Stimulated activated CD8-positive, alpha-beta memory T cell treated with anti-CD3 and anti-CD28 coated beads, Interleukin-15, amount 100 ng/mL, for 48 hours (primary cell): ENCODE data around the gene RETREG1.

Source experiments
- DNase-seq, 2 donors: peaks; one replicate each; pipeline ENCODE4 v3.0.0-alpha.2; 2020; ENCODE audit warnings: low read depth in 2 of 2

RETREG1 gene

GRCh38 chr5:16585041-16585667 is 31.6 kb downstream of the RETREG1 start:
- DNase-seq: no peak

DNA sequence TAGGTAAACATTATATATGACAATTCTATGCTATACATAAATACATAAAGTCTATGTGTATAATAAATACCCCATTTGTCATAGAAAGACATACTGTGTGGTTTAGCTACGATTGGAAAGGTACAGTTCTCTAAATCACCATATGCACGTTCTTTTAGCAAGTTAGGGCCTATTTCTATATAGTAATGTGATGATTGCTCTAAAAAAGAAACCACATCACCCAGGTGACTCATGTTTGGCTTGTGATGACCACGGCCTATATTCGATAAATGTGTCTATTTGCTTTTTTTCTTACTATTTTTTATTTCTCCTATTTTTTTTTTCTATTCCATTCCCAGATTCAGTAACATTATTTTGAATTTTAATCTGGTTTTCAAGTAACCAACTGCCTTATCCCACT is 34.7 kb downstream of the RETREG1 start:
- DNase-seq: no peak

- no peak for DNase-seq
These were observed 36.4 kb downstream of the RETREG1 start for GRCh38 chr5:16580382-16580781.

DNA sequence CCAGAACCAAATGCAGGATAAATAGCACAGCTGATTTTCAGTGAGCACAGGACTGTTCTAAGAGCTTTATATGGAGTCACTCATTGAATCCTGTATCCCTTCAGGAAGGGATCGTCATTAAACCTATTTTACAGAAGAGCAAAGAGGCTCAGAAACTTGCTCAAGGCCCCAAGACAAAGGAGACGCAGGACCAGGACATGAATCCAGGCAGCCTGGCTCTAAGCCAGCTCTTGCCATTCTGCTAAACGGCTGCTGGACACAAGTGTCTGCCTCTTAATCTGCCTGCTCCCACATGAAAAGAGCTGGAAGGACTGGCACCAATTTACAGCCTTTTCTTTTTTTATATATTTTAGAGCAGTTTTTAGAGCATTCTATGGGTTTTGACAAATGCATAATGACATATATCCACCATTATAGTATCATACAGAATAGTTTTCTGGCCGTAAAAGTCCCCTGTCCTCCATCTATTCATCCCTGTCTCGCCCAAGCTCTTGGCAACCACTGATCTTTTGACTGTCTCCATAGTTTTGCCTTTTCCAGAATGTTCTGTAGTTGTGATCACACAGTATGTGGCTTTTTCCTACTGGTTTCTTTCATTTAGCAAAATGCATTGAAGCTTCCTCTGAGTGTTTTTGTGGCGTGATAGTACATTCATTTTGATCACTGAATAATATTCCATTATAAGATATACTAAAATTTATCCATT is 37.5 kb downstream of the RETREG1 start:
- DNase-seq: no peak

GRCh38 chr5:16578474-16578883 is 38.3 kb downstream of the RETREG1 start:
- no peak for DNase-seq

DNA sequence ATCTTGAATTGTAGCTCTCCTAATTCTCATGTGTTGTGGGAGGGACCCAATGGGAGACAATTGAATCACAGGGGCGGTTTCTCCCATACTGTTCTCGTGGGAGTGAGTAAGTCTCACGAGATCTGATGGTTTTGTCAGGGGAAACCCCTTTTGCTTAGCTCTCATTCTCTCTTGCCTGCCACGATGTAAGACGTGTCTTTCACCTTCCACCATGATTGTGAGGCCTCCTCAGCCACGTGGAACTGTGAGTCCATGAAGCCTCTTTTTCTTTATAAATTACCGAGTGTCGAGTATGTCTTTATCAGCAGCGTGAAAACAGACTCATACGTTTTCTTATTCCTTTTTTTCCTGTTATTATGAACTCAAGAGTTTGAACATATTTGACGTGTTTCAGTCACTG is 39.1 kb downstream of the RETREG1 start:
- no peak for DNase-seq

- no peak for DNase-seq
These were observed 41.7 kb downstream of the RETREG1 start for GRCh38 chr5:16574789-16575721.

DNA sequence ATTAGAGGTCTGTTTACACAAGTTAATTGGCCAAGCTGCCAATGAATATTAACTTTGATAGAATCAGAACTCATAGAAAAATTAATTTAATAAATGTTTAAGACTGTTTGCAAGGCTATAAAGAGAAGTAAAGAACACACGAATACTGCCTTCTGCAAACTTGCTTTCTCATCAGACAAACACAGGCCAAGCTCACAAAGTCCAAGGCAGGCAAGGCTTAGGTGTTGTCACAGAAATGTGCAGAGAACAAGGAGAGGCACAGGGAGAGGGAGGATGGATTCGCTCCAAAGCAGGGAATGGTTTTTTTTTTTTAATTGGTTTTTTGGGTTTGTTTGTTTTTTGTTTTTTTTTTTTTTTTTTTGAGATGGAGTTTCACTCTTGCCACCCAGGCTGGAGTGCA is 43.4 kb downstream of the RETREG1 start:
- DNase-seq: no peak

GRCh38 chr5:16572289-16573015 is 44.3 kb downstream of the RETREG1 start:
- DNase-seq: no peak

- DNase-seq: no peak
These were observed 45.8 kb downstream of the RETREG1 start for GRCh38 chr5:16571016-16571415.

- no peak for DNase-seq
These were observed 46.5 kb downstream of the RETREG1 start for GRCh38 chr5:16570121-16570815.

DNA sequence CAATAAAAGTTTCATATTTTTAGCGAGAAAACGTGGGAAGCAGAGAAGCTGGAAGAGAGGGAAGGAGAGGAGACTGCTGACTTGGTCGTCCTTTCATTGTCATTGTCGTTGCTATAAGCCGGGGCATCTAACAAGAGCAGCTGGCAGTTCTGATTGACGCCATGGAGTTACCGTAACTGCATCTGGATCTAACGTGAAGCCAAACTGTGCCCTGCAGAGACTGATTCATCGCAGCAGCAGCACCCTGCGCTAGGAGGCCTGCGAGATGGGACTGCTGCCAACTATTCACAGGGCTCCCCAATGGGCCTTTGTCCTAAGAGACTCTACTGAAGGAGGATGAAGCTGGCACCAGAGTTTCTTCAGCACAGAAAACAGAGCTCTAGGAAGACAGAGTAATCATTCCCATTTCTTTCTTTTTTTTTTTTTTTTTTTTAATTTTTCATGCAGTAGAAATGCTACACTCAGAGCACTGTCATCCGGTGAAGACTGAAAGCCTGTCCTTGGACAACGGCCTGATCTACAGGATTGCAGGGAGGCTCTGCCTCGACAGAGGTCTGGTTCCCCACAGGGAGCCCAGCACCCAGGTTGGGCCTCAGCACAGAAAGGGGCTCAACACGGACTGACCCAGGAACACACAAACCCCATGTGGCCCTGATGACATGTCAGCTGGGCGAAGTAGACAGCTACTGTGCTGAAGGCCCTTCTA is 47.8 kb downstream of the RETREG1 start:
- DNase-seq: no peak

DNA sequence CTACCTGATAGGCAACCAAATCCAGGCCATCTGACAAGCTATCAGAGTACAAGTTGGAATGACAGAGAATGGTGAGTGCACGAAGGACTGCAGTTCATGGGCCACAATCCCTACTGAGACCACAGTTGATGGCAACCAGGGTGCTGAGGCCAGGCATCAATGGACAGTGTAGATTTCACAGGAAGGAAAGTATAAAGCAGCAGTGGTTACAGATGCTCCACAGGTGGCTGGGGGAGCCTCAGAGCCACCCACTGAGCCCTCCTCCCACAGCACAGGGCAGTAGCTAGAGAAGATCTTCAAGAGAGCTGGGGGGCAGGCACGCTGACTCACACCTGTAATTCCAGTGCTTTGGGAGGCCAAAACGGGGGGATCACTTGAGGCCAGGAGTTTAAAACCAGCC is 49.4 kb downstream of the RETREG1 start:
- DNase-seq: no peak

DNA sequence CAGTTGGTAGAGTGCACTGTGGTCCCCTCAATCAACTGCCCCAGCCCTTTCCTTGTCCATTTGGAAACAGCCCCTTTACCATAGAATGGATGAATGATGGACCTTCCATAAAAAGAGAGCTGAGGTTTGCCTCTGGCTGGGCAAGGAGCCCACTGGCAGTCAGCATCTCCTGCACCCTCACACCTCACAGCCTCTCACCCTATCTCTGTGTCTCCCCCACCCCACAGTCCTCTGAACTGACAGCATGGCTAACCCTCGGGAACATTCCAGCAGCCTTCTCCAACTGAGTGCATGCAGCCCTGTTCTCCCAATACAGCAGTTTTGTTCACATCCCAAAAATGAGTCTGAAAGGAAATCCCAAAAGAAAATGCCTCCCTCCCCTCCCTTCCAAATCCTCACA is 51.7 kb downstream of the RETREG1 start:
- DNase-seq: no peak

- no peak for DNase-seq
These were observed 52.4 kb downstream of the RETREG1 start for GRCh38 chr5:16564248-16564867.

DNA sequence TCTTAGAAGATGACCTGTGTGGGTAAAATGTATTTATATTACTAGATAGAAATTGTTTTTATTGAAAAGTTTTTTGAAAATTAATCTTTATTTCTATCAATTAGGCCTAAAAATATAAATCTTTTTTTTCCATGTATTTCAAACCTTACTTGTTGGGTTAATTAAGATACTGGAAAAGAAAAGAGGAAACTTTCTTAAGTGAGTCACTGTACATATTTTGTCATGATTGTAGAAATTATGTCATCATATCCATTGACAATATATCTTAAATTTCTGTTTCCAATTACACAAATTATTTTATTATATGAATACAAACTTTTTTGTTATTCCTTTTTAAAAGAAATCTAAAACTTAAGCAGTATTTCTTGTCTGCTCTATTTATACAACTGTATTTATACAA is 53.1 kb downstream of the RETREG1 start:
- DNase-seq: no peak

GRCh38 chr5:16561660-16562059 is 55.1 kb downstream of the RETREG1 start:
- no peak for DNase-seq

- no peak for DNase-seq
These were observed 57.1 kb downstream of the RETREG1 start for GRCh38 chr5:16559702-16560101.

DNA sequence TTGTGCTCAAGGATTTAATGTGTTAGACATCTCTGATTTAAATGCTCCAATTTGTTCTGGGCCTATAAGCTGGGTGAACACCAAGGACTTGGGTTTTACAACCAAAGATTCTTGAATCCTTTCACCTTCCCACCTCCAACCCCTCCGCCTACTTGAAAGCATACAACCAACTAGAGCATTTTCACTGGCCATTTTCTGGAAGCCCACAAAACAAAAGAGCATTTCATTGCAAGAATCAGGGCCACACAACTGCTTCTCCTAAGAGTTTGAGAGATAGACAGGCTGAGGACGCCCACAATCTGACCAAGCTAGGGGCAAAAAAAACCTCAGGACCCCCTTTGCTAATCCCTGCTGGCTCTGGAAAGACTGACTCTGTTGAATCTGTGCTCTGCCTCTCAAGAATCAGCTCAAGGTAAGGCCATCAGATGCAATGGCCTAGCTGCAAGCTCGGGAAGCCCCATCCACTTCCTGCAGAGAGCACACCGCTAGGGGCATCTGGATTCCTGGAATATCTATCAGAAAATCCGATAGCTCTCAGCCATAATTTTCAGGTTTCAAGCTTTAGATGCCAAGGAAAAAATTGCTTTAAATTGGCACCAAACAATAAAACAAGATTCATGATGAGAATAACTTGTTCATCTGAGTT is 57.7 kb downstream of the RETREG1 start:
- DNase-seq: no peak

DNA sequence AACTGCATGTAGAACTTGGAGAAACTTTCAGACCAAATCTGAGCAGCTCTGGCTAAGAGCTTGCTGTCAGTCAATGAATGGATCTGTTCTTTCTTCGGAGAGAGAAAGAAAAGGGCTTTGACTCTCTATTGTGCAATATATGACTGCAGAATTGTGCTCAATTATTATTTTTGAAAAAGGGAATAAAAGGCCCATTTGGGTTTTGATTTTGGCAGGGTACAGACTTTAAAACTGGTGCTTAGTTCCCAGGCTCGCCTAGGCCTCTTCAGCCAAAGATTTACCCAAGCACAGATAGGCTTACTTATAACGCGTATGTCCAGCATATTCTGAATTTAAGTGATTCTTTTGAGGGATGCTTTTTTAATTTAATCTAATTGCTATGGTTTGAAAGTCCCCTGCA is 59.3 kb downstream of the RETREG1 start:
- no peak for DNase-seq
